HepG2 (cell line): ENCODE measurements around the gene ST6GALNAC2. TPM values are rescaled to one million over a fixed set of nuclear protein-coding genes. Genes with fewer than 3 reads are reported as not detected.

Experiments
- BCL6 ChIP-seq: IDR thresholded peaks from 2 replicates; pipeline ENCODE4 v1.6.1; 2016; ENCODE audit warnings: missing genetic modification reagents, missing compliant biosample characterization
- CENPX ChIP-seq: sonication (generic); formaldehyde crosslinking; IDR thresholded peaks from 2 replicates; pipeline ENCODE4 v1.9.0; 2021; ENCODE audit warnings: mild to moderate bottlenecking, missing genetic modification reagents, moderate library complexity
- ELF1 ChIP-seq: sonication (generic); formaldehyde crosslinking; IDR thresholded peaks from 2 replicates; pipeline ENCODE4 v1.4.0; 2020; ENCODE audit warnings: missing genetic modification reagents
- ERF ChIP-seq: IDR thresholded peaks from 2 replicates; pipeline ENCODE4 v1.6.1; 2018; ENCODE audit warnings: missing biosample characterization, missing genetic modification reagents
- HDAC1 ChIP-seq: sonication (generic); formaldehyde crosslinking; IDR thresholded peaks from 2 replicates; pipeline ENCODE4 v1.5.1; 2020; ENCODE audit warnings: mild to moderate bottlenecking, missing genetic modification reagents
- HMGXB4 ChIP-seq, 2 experiments: sonication (generic) in 1 of 2; formaldehyde crosslinking in 1 of 2; IDR thresholded peaks; 2 replicates each; pipeline versions ENCODE4 v1.4.0 to v1.6.1; 2018 to 2020; ENCODE audit warnings: missing genetic modification reagents in 2 of 2, borderline replicate concordance in 1 of 2, low read depth in 1 of 2, mild to moderate bottlenecking in 1 of 2, missing biosample characterization in 1 of 2
- MED13 ChIP-seq: sonication (generic); formaldehyde crosslinking; IDR thresholded peaks from 2 replicates; pipeline ENCODE4 v1.5.0; 2020; ENCODE audit warnings: missing genetic modification reagents
- MLLT10 ChIP-seq: sonication (generic); formaldehyde crosslinking; IDR thresholded peaks from 2 replicates; pipeline ENCODE4 v1.4.0; 2020; ENCODE audit warnings: missing genetic modification reagents
- NCOR1 ChIP-seq: fragments of 200-600 bp; sonication (generic); IDR thresholded peaks from 2 replicates; pipeline ENCODE4 v1.7.0; 2017; ENCODE audit warnings: antibody characterized with exemption, low read length, borderline replicate concordance
- RBAK ChIP-seq: sonication (generic); formaldehyde crosslinking; IDR thresholded peaks from 2 replicates; pipeline ENCODE4 v1.5.1; 2020; ENCODE audit warnings: mild to moderate bottlenecking, missing genetic modification reagents
- SIX4 ChIP-seq: sonication (generic); formaldehyde crosslinking; IDR thresholded peaks from 2 replicates; pipeline ENCODE4 v1.4.0; 2020; ENCODE audit warnings: missing genetic modification reagents
- SP4 ChIP-seq: sonication (generic); formaldehyde crosslinking; IDR thresholded peaks from 2 replicates; pipeline ENCODE4 v1.8.1; 2023; ENCODE audit warnings: mild to moderate bottlenecking, missing genetic modification reagents
- YY1 ChIP-seq: IDR thresholded peaks from 2 replicates; pipeline ENCODE4 v1.6.1; 2011; ENCODE audit warnings: low read length, low read depth, moderate library complexity, mild to moderate bottlenecking; ENCODE audit not compliant: insufficient read depth, insufficient replicate concordance
- ZBTB38 ChIP-seq: sonication (generic); formaldehyde crosslinking; IDR thresholded peaks from 2 replicates; pipeline ENCODE4 v1.5.1; 2020; ENCODE audit warnings: mild to moderate bottlenecking, missing genetic modification reagents
- ZFAT ChIP-seq: sonication (generic); formaldehyde crosslinking; conservative IDR thresholded peaks from 2 replicates; pipeline ENCODE4 v1.8.1; 2023; ENCODE audit warnings: missing genetic modification reagents, inconsistent platforms
- ZFP41 ChIP-seq: sonication (generic); formaldehyde crosslinking; IDR thresholded peaks from 2 replicates; pipeline ENCODE4 v1.4.0; 2020; ENCODE audit warnings: mild to moderate bottlenecking, missing genetic modification reagents, borderline replicate concordance
- ZNF10 ChIP-seq: sonication (generic); formaldehyde crosslinking; IDR thresholded peaks from 2 replicates; pipeline ENCODE4 v1.4.0; 2020; ENCODE audit warnings: mild to moderate bottlenecking, low read depth, missing genetic modification reagents, borderline replicate concordance
- ZNF230 ChIP-seq: sonication (generic); formaldehyde crosslinking; IDR thresholded peaks from 2 replicates; pipeline ENCODE4 v1.4.0; 2020; ENCODE audit warnings: mild to moderate bottlenecking, missing genetic modification reagents
- ZNF44 ChIP-seq: sonication (generic); formaldehyde crosslinking; IDR thresholded peaks from 2 replicates; pipeline ENCODE4 v1.5.1; 2020; ENCODE audit warnings: mild to moderate bottlenecking, missing genetic modification reagents
- ZNF652 ChIP-seq: IDR thresholded peaks from 2 replicates; pipeline ENCODE4 v1.6.1; 2016; ENCODE audit warnings: low read depth, borderline replicate concordance
- ZNF660 ChIP-seq: sonication (generic); formaldehyde crosslinking; IDR thresholded peaks from 2 replicates; pipeline ENCODE4 v1.5.1; 2020; ENCODE audit warnings: mild to moderate bottlenecking, low read depth, missing genetic modification reagents, borderline replicate concordance
- ZNF670 ChIP-seq: sonication (generic); formaldehyde crosslinking; IDR thresholded peaks from 2 replicates; pipeline ENCODE4 v1.8.0; 2022; ENCODE audit warnings: mild to moderate bottlenecking, missing genetic modification reagents, borderline replicate concordance
- ZNF674 ChIP-seq: sonication (generic); formaldehyde crosslinking; IDR thresholded peaks from 2 replicates; pipeline ENCODE4 v1.5.0; 2020; ENCODE audit warnings: low read depth, mild to moderate bottlenecking, missing genetic modification reagents
- polyA plus RNA-seq, 8 experiments: library from polyadenylated mRNA; depleted of rRNA in 3 of 8; stranded (reverse) in 7 of 8; unstranded in 1 of 8; fragments of >200 nt; fragmentation: Illumina TruSeq in 4 of 8; extraction: Trizol in 4 of 8; gene quantifications; 2 replicates each; pipeline versions ENCODE4 v1.2.1 to v1.2.3, GENCODE V29; 2011 to 2016; ENCODE audit warnings: low read depth in 4 of 8, missing spikeins in 1 of 8, mixed read lengths in 1 of 8; ENCODE audit not compliant: insufficient read depth in 1 of 8
- total RNA-seq, 5 experiments: library from RNA; depleted of rRNA; stranded (reverse); fragments of >200 nt; fragmentation: Illumina TruSeq; extraction: Trizol; gene quantifications; 2 replicates each; pipeline ENCODE4 v1.2.3, GENCODE V29; 2016; ENCODE audit warnings: low read depth in 1 of 5
- TF ChIP-seq, protein P1 (sequence below): fragments of 450-650 bp; IDR thresholded peaks from 2 replicates; pipeline ENCODE4 v1.6.1; 2016
- TF ChIP-seq, protein P2 (sequence below): sonication (generic); formaldehyde crosslinking; IDR thresholded peaks from 2 replicates; pipeline ENCODE4 v1.4.0; 2020; ENCODE audit warnings: missing genetic modification reagents, mild to moderate bottlenecking, borderline replicate concordance

The ST6GALNAC2 gene
- total and polyA plus RNA-seq, 2 of the 13 experiments (the other 11 are each of a cell fraction or from before 2014, with no cell fraction given): 0.12 to 0.49 TPM

DNA sequence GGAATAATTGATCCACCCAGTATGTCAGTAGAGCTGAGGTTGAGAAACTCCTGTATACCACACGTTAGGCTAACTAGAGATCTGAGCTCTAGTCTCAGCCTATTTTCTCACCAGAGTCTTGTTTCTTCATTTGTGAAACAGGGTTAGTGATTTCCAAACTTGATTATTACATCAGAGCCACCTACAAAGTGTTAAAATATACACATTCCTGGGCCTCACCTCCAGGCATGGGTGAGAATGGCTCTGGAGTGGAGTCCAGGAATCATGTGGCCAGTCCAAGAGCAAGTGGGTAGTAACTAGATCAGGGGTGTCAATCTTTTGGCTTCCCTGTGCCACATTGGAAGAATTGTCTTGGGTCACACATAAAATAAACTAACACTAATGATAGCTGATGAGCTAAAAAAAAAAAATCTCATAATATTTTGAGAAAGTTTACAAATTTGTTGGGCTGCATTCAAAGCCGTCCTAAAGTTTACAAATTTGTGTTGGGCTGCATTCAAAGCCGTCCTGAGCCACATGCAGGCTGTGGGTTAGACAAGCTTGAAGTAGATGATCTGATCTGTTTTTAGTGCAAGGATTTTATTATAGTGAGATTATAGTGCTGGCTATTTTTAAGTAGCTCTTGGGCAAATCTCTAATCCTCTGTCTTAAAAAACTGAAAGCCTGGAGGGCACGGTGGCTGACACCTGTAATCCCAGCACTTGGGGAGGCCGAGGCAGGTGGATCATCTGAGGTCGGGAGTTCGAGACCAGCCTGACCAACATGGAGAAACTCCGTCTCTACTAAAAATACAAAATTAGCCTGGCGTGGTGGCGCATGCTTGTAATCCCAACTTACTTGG is 25.4 kb downstream of the ST6GALNAC2 start (continued):
- TF ChIP-seq ZNF652 (CRISPR knock-in tag) (peak; percentile 70), ZFAT (CRISPR knock-in tag) (no peak), SIX4 (CRISPR knock-in tag) (no peak), ERF (CRISPR knock-in tag) (no peak), MLLT10 (CRISPR knock-in tag) (no peak), HDAC1 (CRISPR knock-in tag) (no peak), ZBTB38 (CRISPR knock-in tag) (no peak), ELF1 (CRISPR knock-in tag) (no peak), ZNF10 (CRISPR knock-in tag) (no peak), ZNF674 (CRISPR knock-in tag) (no peak), ZNF660 (CRISPR knock-in tag) (no peak), HMGXB4 (CRISPR knock-in tag; IDR thresholded peaks at IDR 0.05; ENCODE audit: borderline replicate concordance in 1 of 2, low read depth in 1 of 2) (no peak), CENPX (CRISPR knock-in tag) (no peak), BCL6 (no peak), SP4 (CRISPR knock-in tag) (no peak), ZNF670 (CRISPR knock-in tag) (0 out of 2 replicates have a peak, but pooled peaks have one; percentile 27), YY1 (no peak), ZNF230 (CRISPR knock-in tag) (no peak), RBAK (CRISPR knock-in tag) (no peak), NCOR1 (no peak), MED13 (no peak), ZFP41 (CRISPR knock-in tag) (no peak), ZNF44 (CRISPR knock-in tag) (no peak)
- TF ChIP-seq, protein P1, sequence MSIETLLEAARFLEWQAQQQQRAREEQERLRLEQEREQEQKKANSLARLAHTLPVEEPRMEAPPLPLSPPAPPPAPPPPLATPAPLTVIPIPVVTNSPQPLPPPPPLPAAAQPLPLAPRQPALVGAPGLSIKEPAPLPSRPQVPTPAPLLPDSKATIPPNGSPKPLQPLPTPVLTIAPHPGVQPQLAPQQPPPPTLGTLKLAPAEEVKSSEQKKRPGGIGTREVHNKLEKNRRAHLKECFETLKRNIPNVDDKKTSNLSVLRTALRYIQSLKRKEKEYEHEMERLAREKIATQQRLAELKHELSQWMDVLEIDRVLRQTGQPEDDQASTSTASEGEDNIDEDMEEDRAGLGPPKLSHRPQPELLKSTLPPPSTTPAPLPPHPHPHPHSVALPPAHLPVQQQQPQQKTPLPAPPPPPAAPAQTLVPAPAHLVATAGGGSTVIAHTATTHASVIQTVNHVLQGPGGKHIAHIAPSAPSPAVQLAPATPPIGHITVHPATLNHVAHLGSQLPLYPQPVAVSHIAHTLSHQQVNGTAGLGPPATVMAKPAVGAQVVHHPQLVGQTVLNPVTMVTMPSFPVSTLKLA: no peak
- TF ChIP-seq, protein P2, sequence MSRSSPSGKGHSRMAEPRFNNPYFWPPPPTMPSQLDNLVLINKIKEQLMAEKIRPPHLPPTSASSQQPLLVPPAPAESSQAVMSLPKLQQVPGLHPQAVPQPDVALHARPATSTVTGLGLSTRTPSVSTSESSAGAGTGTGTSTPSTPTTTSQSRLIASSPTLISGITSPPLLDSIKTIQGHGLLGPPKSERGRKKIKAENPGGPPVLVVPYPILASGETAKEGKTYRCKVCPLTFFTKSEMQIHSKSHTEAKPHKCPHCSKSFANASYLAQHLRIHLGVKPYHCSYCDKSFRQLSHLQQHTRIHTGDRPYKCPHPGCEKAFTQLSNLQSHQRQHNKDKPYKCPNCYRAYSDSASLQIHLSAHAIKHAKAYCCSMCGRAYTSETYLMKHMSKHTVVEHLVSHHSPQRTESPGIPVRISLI (CRISPR knock-in tag): no peak
